Measurements from ENCODE around the gene CD8B. TPM values are rescaled to one million over a fixed set of nuclear protein-coding genes. Genes with fewer than 3 reads are reported as not detected.
A peak's percentile ranks its signal among the peaks of the same experiment; 100 is the strongest.

Gene CD8B
- total RNA-seq, 4 donors from 2014 or later, result 0.23 to 2.2 TPM; not detected in 2

- ATAC-seq (no peak), DNase-seq (no peak)
- no peak for TF ChIP-seq POLR2A (IDR thresholded peaks at IDR 0.05)
- TF ChIP-seq, protein P1, sequence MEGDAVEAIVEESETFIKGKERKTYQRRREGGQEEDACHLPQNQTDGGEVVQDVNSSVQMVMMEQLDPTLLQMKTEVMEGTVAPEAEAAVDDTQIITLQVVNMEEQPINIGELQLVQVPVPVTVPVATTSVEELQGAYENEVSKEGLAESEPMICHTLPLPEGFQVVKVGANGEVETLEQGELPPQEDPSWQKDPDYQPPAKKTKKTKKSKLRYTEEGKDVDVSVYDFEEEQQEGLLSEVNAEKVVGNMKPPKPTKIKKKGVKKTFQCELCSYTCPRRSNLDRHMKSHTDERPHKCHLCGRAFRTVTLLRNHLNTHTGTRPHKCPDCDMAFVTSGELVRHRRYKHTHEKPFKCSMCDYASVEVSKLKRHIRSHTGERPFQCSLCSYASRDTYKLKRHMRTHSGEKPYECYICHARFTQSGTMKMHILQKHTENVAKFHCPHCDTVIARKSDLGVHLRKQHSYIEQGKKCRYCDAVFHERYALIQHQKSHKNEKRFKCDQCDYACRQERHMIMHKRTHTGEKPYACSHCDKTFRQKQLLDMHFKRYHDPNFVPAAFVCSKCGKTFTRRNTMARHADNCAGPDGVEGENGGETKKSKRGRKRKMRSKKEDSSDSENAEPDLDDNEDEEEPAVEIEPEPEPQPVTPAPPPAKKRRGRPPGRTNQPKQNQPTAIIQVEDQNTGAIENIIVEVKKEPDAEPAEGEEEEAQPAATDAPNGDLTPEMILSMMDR (IDR thresholded peaks at IDR 0.05 in 4 of 5, conservative IDR thresholded peaks at IDR 0.05 in 1 of 5), result no peak
- H3K27me3 ChIP-seq, result peaks cover 54 to 74% (median 59%) of the 10 kb centered on the region in 3 donors
- H3K9me3 ChIP-seq, result peaks cover 0 to 4% (median 0%) of the 10 kb centered on the region in 3 donors
- no peaks in the 10 kb centered on the region for H3K36me3 ChIP-seq
- intact Hi-C loops (cut with DNase I; ENCODE audit: low total_unique reads) (no loop called here), in situ Hi-C loops (cut with MboI; ENCODE audit: low sequenced_read_pairs in 4 of 4) (no loop called here)
- H3K4me3 ChIP-seq, result peak overlapping the region in 1 of 4 donors; percentile 18
- peaks cover 7 to 17% of the 10 kb centered on the region in 2 donors for H3K4me1 ChIP-seq
- H3K27ac ChIP-seq, result no peak overlapping the region
Observed at GRCh38 chr2:86791573-86791972, 70.1 kb downstream of the CD8B start.

DNA sequence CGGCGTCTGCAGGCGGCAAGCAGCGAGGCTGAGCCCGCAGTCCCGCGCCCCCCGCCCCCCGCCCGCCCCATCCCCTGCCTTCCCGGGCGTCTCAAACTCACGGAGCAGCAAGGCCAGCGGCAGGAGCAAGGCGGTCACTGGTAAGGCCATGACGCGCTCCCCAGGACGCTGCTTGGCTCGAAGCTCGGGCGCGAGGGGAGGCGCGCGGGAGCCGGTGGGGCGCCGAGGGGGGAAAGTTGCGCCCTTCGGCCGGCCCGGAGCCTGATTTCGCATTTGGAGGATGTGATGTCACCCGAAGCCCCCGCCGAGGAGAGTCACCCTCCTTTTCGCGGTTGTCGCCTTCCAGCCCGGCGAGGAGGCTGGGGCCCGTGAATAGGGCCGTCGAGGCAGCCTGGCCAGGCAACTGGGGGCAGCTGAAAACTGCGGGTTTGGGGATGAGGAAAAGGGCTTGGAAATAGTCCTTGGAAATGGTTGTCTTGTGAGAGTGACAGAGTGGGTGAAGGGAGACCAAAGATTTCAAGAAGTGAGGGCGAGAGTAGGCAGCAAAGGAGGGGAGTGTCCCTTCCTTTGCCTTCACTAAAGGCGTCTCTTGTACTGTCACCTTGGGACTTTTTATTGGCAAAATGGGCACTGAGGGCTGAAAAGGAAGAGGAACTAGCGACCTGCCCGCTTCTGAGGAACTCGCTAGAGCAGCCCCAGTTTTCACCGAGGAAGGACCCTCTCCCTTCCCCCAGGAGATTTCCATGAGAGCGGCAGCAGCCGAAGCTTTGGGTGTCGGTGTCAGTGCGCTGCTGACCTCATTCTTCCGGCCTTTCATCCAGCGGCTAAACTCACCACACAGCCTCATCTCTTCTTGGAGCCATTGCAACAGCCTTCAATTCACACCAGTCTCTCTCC, 70.8 kb downstream of the CD8B start, which contains the start of gene CD8A:
TSS of gene CD8A (minus strand) at position 238 of the 897 bp plus-strand sequence. CDS start at position 150, 88 bp downstream.
- in situ Hi-C loops (cut with MboI; ENCODE audit: low sequenced_read_pairs in 4 of 4) (no loop called here), intact Hi-C loops (cut with DNase I; ENCODE audit: low total_unique reads) (no loop called here)
- ATAC-seq (no peak), DNase-seq (no peak)
- peak within 1 kb of the TSS; percentile 13 to 27 (median 16) for H3K4me3 ChIP-seq
- no peak within 1 kb of the TSS for H3K27ac ChIP-seq
- H3K36me3 ChIP-seq, result no peaks in the 10 kb centered on the region
- peaks cover 7 to 17% of the 10 kb centered on the region in 2 donors for H3K4me1 ChIP-seq
- H3K9me3 ChIP-seq, result no peaks in the 10 kb centered on the region
- peaks cover 54 to 74% (median 59%) of the 10 kb centered on the region in 3 donors for H3K27me3 ChIP-seq
- TF ChIP-seq, protein P1 (IDR thresholded peaks at IDR 0.05 in 4 of 5, conservative IDR thresholded peaks at IDR 0.05 in 1 of 5), result no peak
- no peak for TF ChIP-seq POLR2A (IDR thresholded peaks at IDR 0.05)

DNA sequence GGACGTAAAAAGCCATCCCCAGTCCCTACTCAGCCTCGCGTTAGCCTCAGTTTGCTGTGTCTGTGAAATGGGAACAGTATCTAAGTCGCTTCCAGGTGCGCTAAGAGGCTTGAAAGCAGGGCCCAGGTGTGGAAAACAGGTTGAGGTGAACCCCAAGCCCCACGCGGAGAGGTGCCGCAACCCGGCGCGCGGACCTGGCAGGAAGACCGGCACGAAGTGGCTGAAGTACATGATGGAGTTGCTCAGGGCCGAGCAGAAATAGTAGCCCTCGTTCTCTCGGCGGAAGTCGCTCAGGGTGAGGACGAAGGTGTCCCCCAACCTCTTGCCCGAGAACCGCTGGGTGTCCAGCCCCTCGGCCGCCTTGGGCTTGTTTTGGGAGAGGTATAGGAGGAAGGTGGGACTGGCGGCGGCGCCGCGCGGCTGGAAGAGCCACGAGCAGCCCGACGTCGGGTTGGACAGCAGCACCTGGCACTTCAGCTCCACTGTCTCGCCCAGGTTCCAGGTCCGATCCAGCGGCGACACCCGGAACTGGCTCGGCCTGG, 71.5 kb downstream of the CD8B start:
- Histone ChIP-seq H3K27me3 (peaks cover 54 to 71% (median 59%) of the 10 kb centered on the region in 3 donors), H3K4me1 (peaks cover 7 to 17% of the 10 kb centered on the region in 2 donors), H3K36me3 (no peaks in the 10 kb centered on the region), H3K4me3 (peak overlapping the region; percentile 13 to 18 (median 14)), H3K9me3 (no peaks in the 10 kb centered on the region), H3K27ac (no peak overlapping the region)
- no peak for TF ChIP-seq POLR2A (IDR thresholded peaks at IDR 0.05)
- TF ChIP-seq, protein P1 (IDR thresholded peaks at IDR 0.05 in 4 of 5, conservative IDR thresholded peaks at IDR 0.05 in 1 of 5), result no peak
- DNase-seq (no peak), ATAC-seq (no peak)
- intact Hi-C loops (cut with DNase I; ENCODE audit: low total_unique reads) (no loop called here), in situ Hi-C loops (cut with MboI; ENCODE audit: low sequenced_read_pairs in 4 of 4) (no loop called here)

GRCh38 chr2:86789687-86790133, 72.0 kb downstream of the CD8B start:
- H3K27me3 ChIP-seq, result peaks cover 54 to 69% (median 58%) of the 10 kb centered on the region in 3 donors
- H3K36me3 ChIP-seq, result no peaks in the 10 kb centered on the region
- H3K9me3 ChIP-seq, result no peaks in the 10 kb centered on the region
- ATAC-seq (no peak), DNase-seq (no peak)
- no peak overlapping the region for H3K27ac ChIP-seq
- in situ Hi-C loops (cut with MboI; ENCODE audit: low sequenced_read_pairs in 4 of 4), result no loop called here
- H3K4me1 ChIP-seq, result peaks cover 7 to 17% of the 10 kb centered on the region in 2 donors
- intact Hi-C loops (cut with DNase I; ENCODE audit: low total_unique reads), result no loop called here
- TF ChIP-seq POLR2A (IDR thresholded peaks at IDR 0.05), result no peak
- TF ChIP-seq, protein P1 (IDR thresholded peaks at IDR 0.05 in 4 of 5, conservative IDR thresholded peaks at IDR 0.05 in 1 of 5), result no peak
- H3K4me3 ChIP-seq, result peak overlapping the region in 3 of 4 donors; percentile 13 to 18 (median 14)

Data from gastrocnemius medialis (tissue), 4 donors.